Frontal cortex (tissue), 4 donors: ENCODE measurements around the gene TEF. TPM values are rescaled to one million over a fixed set of nuclear protein-coding genes. Genes with fewer than 3 reads are reported as not detected.
"Not testable (repeated sequence)": the region's sequence is repeated elsewhere in the genome, so short reads cannot be mapped to it uniquely, and the experiment has no call there.

Experiments
- DNase-seq, 2 donors: peaks; one replicate each; pipeline ENCODE4 v3.0.0; 2012; ENCODE audit warnings: low spot score in 2 of 2
- FAIRE-seq: peaks from 2 replicates; lab custom pipeline; 2012; peaks lifted over from hg19 to GRCh38; lab: Jason Lieb, UNC
- total RNA-seq: library from RNA; depleted of rRNA; stranded (reverse); fragments of >200 nt; gene quantifications from one replicate; pipeline ENCODE4 v1.2.3, GENCODE V29; 2014
- donor health status: control.
- donor health status: control.
- donor health status: control.

The TEF gene
- total RNA-seq, 1 donor from 2014 or later, result 7.3 TPM

GRCh38 chr22:41377846-41378245, 3.9 kb upstream of the TEF start:
- DNase-seq (no peak), FAIRE-seq (no peak)

GRCh38 chr22:41380993-41381328, 781 bp upstream of the TEF start:
- FAIRE-seq, result no peak
- DNase-seq, result no peak

- FAIRE-seq, result no peak
- peak; percentile 78 to 82 for DNase-seq
Measured at GRCh38 chr22:41382098-41382578, 396 bp downstream of the TEF start.

GRCh38 chr22:41382610-41383009, 868 bp downstream of the TEF start:
- FAIRE-seq (no peak), DNase-seq (no peak)

GRCh38 chr22:41383085-41383484, 1.3 kb downstream of the TEF start:
- FAIRE-seq, result no peak
- DNase-seq, result no peak

- DNase-seq (no peak), FAIRE-seq (no peak)
Measured at GRCh38 chr22:41384128-41384527, 2.4 kb downstream of the TEF start.

GRCh38 chr22:41387341-41387740, 5.6 kb downstream of the TEF start:
- FAIRE-seq, result no peak
- DNase-seq, result no peak

GRCh38 chr22:41394012-41394356, 12.2 kb downstream of the TEF start:
- DNase-seq (no peak), FAIRE-seq (no peak)

GRCh38 chr22:41395531-41396240, 13.9 kb downstream of the TEF start:
- DNase-seq (no peak), FAIRE-seq (no peak)

GRCh38 chr22:41397143-41397811, 15.5 kb downstream of the TEF start:
- FAIRE-seq, result no peak

GRCh38 chr22:41398921-41399320, 17.2 kb downstream of the TEF start:
- DNase-seq (no peak), FAIRE-seq (no peak)

More at GRCh38 chr22:41397143-41397811, 15.5 kb downstream of the TEF start:
- DNase-seq, result no peak

- FAIRE-seq (no peak), DNase-seq (peak; percentile 68 to 79)
Measured at GRCh38 chr22:41401781-41402648, 20.3 kb downstream of the TEF start.

- DNase-seq, FAIRE-seq: not testable (repeated sequence)
Measured at GRCh38 chr22:41402851-41403250, 21.1 kb downstream of the TEF start.

- peak; percentile 82 to 94 for DNase-seq
- FAIRE-seq, result peak; percentile 61
Measured at GRCh38 chr22:41403532-41404318, 22.0 kb downstream of the TEF start.

GRCh38 chr22:41405588-41405987, 23.8 kb downstream of the TEF start:
- no peak for DNase-seq
- no peak for FAIRE-seq

- DNase-seq, result no peak
Measured at GRCh38 chr22:41406410-41406809, 24.7 kb downstream of the TEF start.

GRCh38 chr22:41407433-41407832, 25.7 kb downstream of the TEF start:
- FAIRE-seq (no peak), DNase-seq (no peak)

More at GRCh38 chr22:41406410-41406809, 24.7 kb downstream of the TEF start:
- no peak for FAIRE-seq

GRCh38 chr22:41408665-41409064, 26.9 kb downstream of the TEF start:
- DNase-seq (no peak), FAIRE-seq (no peak)

- no peak for DNase-seq
- FAIRE-seq, result no peak
Measured at GRCh38 chr22:41410311-41410751, 28.6 kb downstream of the TEF start.
